ENCODE data around the gene ATP1A4. TPM values are rescaled to one million over a fixed set of nuclear protein-coding genes. Genes with fewer than 3 reads are reported as not detected.

The ATP1A4 gene
- total RNA-seq, 1 donor from 2014 or later = not detected

GRCh38 chr1:160189649-160190625, 38.5 kb downstream of the ATP1A4 start, which contains the start of gene CASQ1:
TSS of gene CASQ1 (plus strand) at chr1:160190575. CDS start at chr1:160190752, 177 bp downstream.
- no peak for TF ChIP-seq CTCF (IDR thresholded peaks at IDR 0.05; ENCODE audit: insufficient read depth, low read length, poor library complexity, severe bottlenecking)
- no peak within 1 kb of the TSS for H3K4me3 ChIP-seq (ENCODE audit: low read depth, low read length)
- H3K36me3 ChIP-seq (ENCODE audit: control insufficient read depth, insufficient read depth, low read length) = no peaks in the 10 kb centered on the region
- peaks cover 11% of the 10 kb centered on the region for H3K27me3 ChIP-seq (ENCODE audit: control insufficient read depth, insufficient read depth, low read length)
- no peak for DNase-seq (ENCODE audit: low read depth)

- no peak for TF ChIP-seq CTCF (IDR thresholded peaks at IDR 0.05; ENCODE audit: insufficient read depth, low read length, poor library complexity, severe bottlenecking)
- Histone ChIP-seq H3K27me3 (ENCODE audit: control insufficient read depth, insufficient read depth, low read length) (peaks cover 12% of the 10 kb centered on the region), H3K4me3 (ENCODE audit: low read depth, low read length) (no peak overlapping the region), H3K36me3 (ENCODE audit: control insufficient read depth, insufficient read depth, low read length) (no peaks in the 10 kb centered on the region)
- no peak for DNase-seq (ENCODE audit: low read depth)
These were observed 40.4 kb downstream of the ATP1A4 start for GRCh38 chr1:160191756-160192155.

- Histone ChIP-seq H3K4me3 (ENCODE audit: low read depth, low read length) (no peak overlapping the region), H3K36me3 (ENCODE audit: control insufficient read depth, insufficient read depth, low read length) (no peaks in the 10 kb centered on the region), H3K27me3 (ENCODE audit: control insufficient read depth, insufficient read depth, low read length) (peaks cover 8% of the 10 kb centered on the region)
- no peak for TF ChIP-seq CTCF (IDR thresholded peaks at IDR 0.05; ENCODE audit: insufficient read depth, low read length, poor library complexity, severe bottlenecking)
- DNase-seq (ENCODE audit: low read depth) = no peak
These were observed 40.8 kb downstream of the ATP1A4 start for GRCh38 chr1:160192234-160192633.

GRCh38 chr1:160193091-160193819, 41.9 kb downstream of the ATP1A4 start:
- peak; percentile 95 for TF ChIP-seq CTCF (IDR thresholded peaks at IDR 0.05; ENCODE audit: insufficient read depth, low read length, poor library complexity, severe bottlenecking)
- Histone ChIP-seq H3K4me3 (ENCODE audit: low read depth, low read length) (no peak overlapping the region), H3K27me3 (ENCODE audit: control insufficient read depth, insufficient read depth, low read length) (peaks cover 6% of the 10 kb centered on the region), H3K36me3 (ENCODE audit: control insufficient read depth, insufficient read depth, low read length) (no peaks in the 10 kb centered on the region)
- DNase-seq (ENCODE audit: low read depth) = peak; percentile 54

GRCh38 chr1:160193832-160194736, 42.7 kb downstream of the ATP1A4 start:
- no peaks in the 10 kb centered on the region for H3K36me3 ChIP-seq (ENCODE audit: control insufficient read depth, insufficient read depth, low read length)
- H3K27me3 ChIP-seq (ENCODE audit: control insufficient read depth, insufficient read depth, low read length) = peaks cover 6% of the 10 kb centered on the region
- H3K4me3 ChIP-seq (ENCODE audit: low read depth, low read length) = no peak overlapping the region
- TF ChIP-seq CTCF (IDR thresholded peaks at IDR 0.05; ENCODE audit: insufficient read depth, low read length, poor library complexity, severe bottlenecking) = no peak
- no peak for DNase-seq (ENCODE audit: low read depth)
